Measurements from ENCODE around the gene EIPR1.

DNA sequence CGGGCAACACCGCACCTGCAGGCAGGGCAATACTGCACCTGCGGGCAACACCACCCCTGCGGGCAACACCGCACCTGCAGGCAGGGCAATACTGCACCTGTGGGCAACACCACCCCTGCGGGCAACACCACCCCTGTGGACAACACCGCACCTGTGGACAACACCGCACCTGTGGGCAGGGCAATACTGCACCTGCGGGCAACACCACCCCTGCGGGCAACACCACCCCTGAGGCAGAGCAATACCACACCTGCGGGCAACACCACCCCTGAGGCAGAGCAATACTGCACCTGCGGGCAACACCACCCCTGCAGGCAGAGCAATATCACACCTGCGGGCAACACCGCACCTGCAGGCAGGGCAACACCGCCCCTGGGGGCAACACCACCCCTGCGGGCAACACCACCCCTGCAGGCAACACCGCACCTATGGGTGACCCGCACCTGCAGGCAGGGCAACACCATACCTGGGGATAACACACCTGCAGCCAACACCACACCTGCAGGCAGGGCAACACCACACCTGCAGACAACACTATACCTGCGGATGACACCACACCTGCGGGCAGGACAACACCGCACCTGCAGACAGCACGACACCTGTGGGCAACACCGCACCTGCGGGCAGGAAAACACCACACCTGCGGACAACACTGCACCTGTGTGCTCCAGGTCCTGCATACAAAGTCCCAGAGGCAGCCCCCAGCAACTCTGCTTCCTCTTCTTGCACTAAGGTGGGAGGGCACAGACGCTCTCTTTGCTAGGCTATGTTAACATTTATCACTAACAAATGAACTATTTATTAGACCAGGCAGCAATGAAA, 57.7 kb downstream of the EIPR1 start:
- TF ChIP-seq CTCF (IDR thresholded peaks at IDR 0.05) (no peak), POLR2A (IDR thresholded peaks at IDR 0.05) (no peak)
